Parathyroid adenoma (tissue), 2 donors: Measurements from ENCODE around the gene PAWR.
"Not testable (repeated sequence)": the region's sequence is repeated elsewhere in the genome, so short reads cannot be mapped to it uniquely, and the experiment has no call there.

Source experiments
- H2AFZ ChIP-seq: fragments of 300-600 bp; sonication (generic); one replicate; pipeline ENCODE4 v1.7.0; 2017; ENCODE audit warnings: antibody characterized with exemption, mild to moderate bottlenecking
- H3K27ac ChIP-seq: fragments of 300-600 bp; sonication (generic); one replicate; pipeline ENCODE4 v1.7.0; 2017
- H3K27me3 ChIP-seq: fragments of 300-600 bp; sonication (generic); one replicate; pipeline ENCODE4 v1.7.0; 2017; ENCODE audit warnings: low read length; ENCODE audit not compliant: control insufficient read depth, insufficient read depth
- H3K36me3 ChIP-seq: fragments of 300-600 bp; sonication (generic); one replicate; pipeline ENCODE4 v1.7.0; 2017; ENCODE audit warnings: low read length; ENCODE audit not compliant: control insufficient read depth, insufficient read depth
- H3K4me1 ChIP-seq: fragments of 300-600 bp; sonication (generic); one replicate; pipeline ENCODE4 v1.7.0; 2017; ENCODE audit warnings: control low read depth
- H3K4me2 ChIP-seq: fragments of 300-600 bp; sonication (generic); one replicate; pipeline ENCODE4 v1.7.0; 2017; ENCODE audit warnings: low read length
- H3K4me3 ChIP-seq: fragments of 300-600 bp; sonication (generic); one replicate; pipeline ENCODE4 v1.7.0; 2017; ENCODE audit warnings: low read depth, low read length
- H3K79me2 ChIP-seq: fragments of 300-600 bp; sonication (generic); one replicate; pipeline ENCODE4 v1.7.0; 2017; ENCODE audit warnings: control low read depth
- H3K9ac ChIP-seq: fragments of 300-600 bp; sonication (generic); one replicate; pipeline ENCODE4 v1.7.0; 2017; ENCODE audit warnings: mild to moderate bottlenecking
- H3K9me3 ChIP-seq: fragments of 300-600 bp; sonication (generic); one replicate; pipeline ENCODE4 v1.7.0; 2017; ENCODE audit warnings: low read length; ENCODE audit not compliant: control insufficient read depth
- TF ChIP-seq, protein P1 (sequence below): fragments of 300-600 bp; sonication (generic); IDR thresholded peaks from one replicate; pipeline ENCODE4 v1.7.0; 2017; ENCODE audit warnings: antibody characterized with exemption, mild to moderate bottlenecking
- donor health status: primary hyperparathyroidism.

The PAWR gene

DNA sequence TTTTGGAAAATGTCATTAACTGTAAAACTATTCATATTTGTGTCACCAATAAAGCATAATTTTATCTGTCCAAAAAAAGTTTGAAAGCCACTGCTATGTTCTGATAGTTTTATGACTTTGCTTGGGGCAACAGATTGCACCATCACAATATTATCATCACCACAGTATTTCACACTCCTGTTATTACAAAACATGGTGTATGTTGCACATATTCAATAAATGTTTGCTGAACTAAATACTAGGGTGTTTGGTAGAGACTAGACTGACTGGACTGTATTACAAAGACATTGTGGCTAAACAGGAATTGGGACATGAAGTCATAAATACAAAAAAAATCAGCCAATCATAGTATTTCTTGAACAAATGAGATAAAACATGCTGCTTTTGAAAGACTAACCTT lies 55.1 kb downstream of the PAWR start:
- no peak overlapping the region for H3K27ac ChIP-seq
- no peak overlapping the region for H3K4me2 ChIP-seq
- TF ChIP-seq, protein P1, sequence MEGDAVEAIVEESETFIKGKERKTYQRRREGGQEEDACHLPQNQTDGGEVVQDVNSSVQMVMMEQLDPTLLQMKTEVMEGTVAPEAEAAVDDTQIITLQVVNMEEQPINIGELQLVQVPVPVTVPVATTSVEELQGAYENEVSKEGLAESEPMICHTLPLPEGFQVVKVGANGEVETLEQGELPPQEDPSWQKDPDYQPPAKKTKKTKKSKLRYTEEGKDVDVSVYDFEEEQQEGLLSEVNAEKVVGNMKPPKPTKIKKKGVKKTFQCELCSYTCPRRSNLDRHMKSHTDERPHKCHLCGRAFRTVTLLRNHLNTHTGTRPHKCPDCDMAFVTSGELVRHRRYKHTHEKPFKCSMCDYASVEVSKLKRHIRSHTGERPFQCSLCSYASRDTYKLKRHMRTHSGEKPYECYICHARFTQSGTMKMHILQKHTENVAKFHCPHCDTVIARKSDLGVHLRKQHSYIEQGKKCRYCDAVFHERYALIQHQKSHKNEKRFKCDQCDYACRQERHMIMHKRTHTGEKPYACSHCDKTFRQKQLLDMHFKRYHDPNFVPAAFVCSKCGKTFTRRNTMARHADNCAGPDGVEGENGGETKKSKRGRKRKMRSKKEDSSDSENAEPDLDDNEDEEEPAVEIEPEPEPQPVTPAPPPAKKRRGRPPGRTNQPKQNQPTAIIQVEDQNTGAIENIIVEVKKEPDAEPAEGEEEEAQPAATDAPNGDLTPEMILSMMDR = no peak
- H3K79me2 ChIP-seq = peaks cover 25% of the 10 kb centered on the region
- H3K4me3 ChIP-seq = no peak overlapping the region
- no peaks in the 10 kb centered on the region for H3K9me3 ChIP-seq
- peaks cover 8% of the 10 kb centered on the region for H3K4me1 ChIP-seq
- H3K9ac ChIP-seq = no peak overlapping the region
- H3K36me3 ChIP-seq = no peaks in the 10 kb centered on the region
- H3K27me3 ChIP-seq = no peaks in the 10 kb centered on the region
- no peak overlapping the region for H2AFZ ChIP-seq

DNA sequence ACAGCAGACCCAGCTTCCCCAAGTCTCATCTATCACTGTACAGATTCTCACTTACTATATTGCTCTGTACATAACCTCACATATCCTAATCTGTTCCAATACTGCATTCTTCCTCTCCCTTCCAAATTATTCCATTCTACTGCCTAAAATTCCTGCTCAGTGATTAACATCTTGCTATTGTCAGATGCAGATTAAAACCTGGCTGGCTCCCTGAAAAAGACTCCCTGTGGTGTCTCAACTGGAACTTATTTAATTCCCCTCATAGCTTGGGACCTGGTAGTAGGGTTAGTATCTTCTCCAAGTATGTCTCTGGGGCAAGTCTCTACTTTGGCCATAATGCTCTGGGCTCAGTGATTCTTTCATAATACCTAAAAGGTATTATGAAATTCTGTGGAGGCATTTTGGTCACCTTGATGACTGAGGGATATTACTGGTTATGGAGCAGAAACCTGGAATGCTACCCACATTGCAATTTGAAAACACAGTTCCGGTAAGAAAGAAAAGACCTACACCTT lies 55.8 kb downstream of the PAWR start:
- TF ChIP-seq, protein P1 = no peak
- Histone ChIP-seq H3K79me2 (peaks cover 22% of the 10 kb centered on the region), H2AFZ (no peak overlapping the region), H3K27me3 (no peaks in the 10 kb centered on the region), H3K27ac (no peak overlapping the region), H3K4me2 (peak overlapping the region; percentile 28), H3K36me3 (no peaks in the 10 kb centered on the region), H3K4me1 (peaks cover 8% of the 10 kb centered on the region), H3K9me3 (no peaks in the 10 kb centered on the region), H3K9ac (no peak overlapping the region), H3K4me3 (no peak overlapping the region)

DNA sequence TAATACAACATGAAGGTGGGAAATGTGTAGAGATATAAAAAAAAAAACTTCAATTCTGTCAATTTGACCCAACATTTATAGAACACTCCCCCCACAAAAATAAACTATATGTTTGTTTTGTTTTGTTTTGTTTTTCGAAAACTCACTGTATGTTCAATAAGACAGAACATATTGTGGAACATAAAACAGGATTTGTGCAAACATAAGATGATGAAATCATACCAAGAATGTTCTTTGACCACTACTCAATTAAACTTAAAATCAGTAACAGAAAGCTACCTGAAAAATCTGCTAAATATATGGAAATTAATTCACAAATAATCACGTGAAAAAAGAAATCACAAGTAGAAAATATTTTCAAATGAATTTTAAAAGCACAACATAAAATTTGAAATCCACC lies 61.2 kb downstream of the PAWR start:
- peaks cover 32% of the 10 kb centered on the region for H3K79me2 ChIP-seq
- H3K9ac ChIP-seq = no peak overlapping the region
- no peaks in the 10 kb centered on the region for H3K36me3 ChIP-seq

DNA sequence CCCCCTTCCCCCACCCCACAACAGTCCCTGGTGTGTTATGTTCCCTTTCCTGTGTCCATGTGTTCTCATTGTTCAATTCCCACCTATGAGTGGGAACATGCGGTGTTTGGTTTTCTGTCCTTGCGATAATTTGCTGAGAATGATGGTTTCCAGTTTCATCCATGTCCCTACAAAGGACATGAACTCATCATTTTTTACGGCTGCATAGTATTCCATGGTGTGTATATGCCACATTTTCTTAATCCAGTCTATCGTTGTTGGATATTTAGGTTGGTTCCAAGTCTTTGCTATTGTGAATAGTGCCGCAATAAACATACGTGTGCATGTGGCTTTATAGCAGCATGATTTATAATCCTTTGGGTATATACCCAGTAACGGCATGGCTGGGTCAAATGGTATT lies 64.0 kb downstream of the PAWR start:
- not testable (repeated sequence) for H3K4me2 ChIP-seq, H3K4me3 ChIP-seq, H3K9me3 ChIP-seq, H3K27ac ChIP-seq, H3K4me1 ChIP-seq, H3K36me3 ChIP-seq, H3K27me3 ChIP-seq, H3K9ac ChIP-seq, H2AFZ ChIP-seq
- H3K79me2 ChIP-seq = peaks cover 35% of the 10 kb centered on the region

More for the DNA sequence above, 61.2 kb downstream of the PAWR start:
- no peak overlapping the region for H2AFZ ChIP-seq
- H3K27ac ChIP-seq = no peak overlapping the region
- H3K4me1 ChIP-seq = peaks cover 5% of the 10 kb centered on the region
- no peak overlapping the region for H3K4me2 ChIP-seq
- H3K27me3 ChIP-seq = no peaks in the 10 kb centered on the region
- H3K9me3 ChIP-seq = no peaks in the 10 kb centered on the region
- H3K4me3 ChIP-seq = no peak overlapping the region
- TF ChIP-seq, protein P1 = no peak

DNA sequence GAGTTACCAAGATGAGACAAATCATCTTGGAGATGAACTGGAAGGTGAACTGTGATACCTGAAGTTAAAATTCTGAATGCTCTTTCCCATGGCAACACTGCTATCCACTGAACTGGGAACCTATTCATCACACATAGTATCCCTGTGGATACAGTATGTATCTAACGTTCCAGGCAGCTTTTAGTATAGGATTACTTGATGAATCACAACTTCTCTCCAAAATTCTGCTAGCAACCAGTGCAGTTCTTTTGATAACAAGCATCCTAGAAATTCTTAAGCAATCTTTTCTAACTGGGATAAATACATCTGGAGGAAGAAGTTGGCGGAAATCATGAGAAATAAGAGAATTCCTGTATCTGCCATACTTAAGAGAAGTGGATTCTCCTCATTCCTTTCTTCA lies 66.4 kb downstream of the PAWR start:
- TF ChIP-seq, protein P1 = no peak
- Histone ChIP-seq H3K9ac (no peak overlapping the region), H3K79me2 (peaks cover 24% of the 10 kb centered on the region), H3K27me3 (no peaks in the 10 kb centered on the region), H2AFZ (no peak overlapping the region), H3K4me2 (no peak overlapping the region), H3K4me1 (peaks cover 6% of the 10 kb centered on the region), H3K9me3 (no peaks in the 10 kb centered on the region), H3K36me3 (no peaks in the 10 kb centered on the region), H3K27ac (no peak overlapping the region), H3K4me3 (no peak overlapping the region)
